GM12878 (cell line): ENCODE measurements around the gene ALX4. TPM values are rescaled to one million over a fixed set of nuclear protein-coding genes. Genes with fewer than 3 reads are reported as not detected.

Experiments
- ATAC-seq: fragments of 200-7000 bp; cut with Tn5 transposase; 3 replicates; pipeline ENCODE4 v1.9.1; 2020; ENCODE audit warnings: mild to moderate bottlenecking, moderate library complexity
- BruUV-seq: library from RNA; stranded (reverse); fragments of 400-500 nt; replicated peaks from 2 replicates; lab custom pipeline; 2021; lab: Mats Ljungman, UMichigan
- CTCF ChIA-PET: fragments of 300-600 bp; sonication (Branson Sonifier 250); formaldehyde crosslinking; extraction: SDS; loops from one replicate; lab custom pipeline; 2021; ENCODE audit warnings: inconsistent platforms; lab: Yijun Ruan, JAX
- POLR2A ChIA-PET: fragments of 350-600 bp; formaldehyde crosslinking; extraction: SDS; loops from one replicate; lab custom pipeline; 2021; ENCODE audit warnings: inconsistent platforms; lab: Charles Lee
- RAD21 ChIA-PET: fragments of 300-600 bp; sonication (Branson Sonifier 250); formaldehyde crosslinking; loops from one replicate; lab custom pipeline; 2023; ENCODE audit warnings: antibody characterized with exemption; ENCODE audit not compliant: unreplicated experiment; lab: Charles Lee
- SMC1A ChIA-PET: fragments of 300-600 bp; sonication (Branson Sonifier 250); formaldehyde crosslinking; loops from one replicate; lab custom pipeline; 2023; ENCODE audit not compliant: unreplicated experiment, uncharacterized antibody; lab: Charles Lee
- DNase-seq: peaks from one replicate; pipeline ENCODE4 v3.0.0-alpha.2; 2011; ENCODE audit warnings: low read depth, low spot score
- FAIRE-seq: peaks from 3 replicates; lab custom pipeline; 2011; peaks lifted over from hg19 to GRCh38; lab: Jason Lieb, UNC
- H2AFZ ChIP-seq: 2 replicates; pipeline ENCODE4 v1.6.0; 2011; ENCODE audit warnings: low read depth, low read length, control low read depth; ENCODE audit not compliant: control insufficient read depth
- H3K27ac ChIP-seq: 2 replicates; pipeline ENCODE4 v1.5.1; 2011; ENCODE audit warnings: control low read depth; ENCODE audit not compliant: control insufficient read depth, insufficient read depth
- H3K27me3 ChIP-seq, 2 experiments: replicated peaks in 1 of 2; 2 replicates each; pipeline versions ENCODE4 v1.6.0 to v1.6.1; 2011; ENCODE audit warnings: low read length in 1 of 2; ENCODE audit not compliant: control insufficient read depth in 2 of 2, insufficient read depth in 2 of 2
- H3K36me3 ChIP-seq, 2 experiments: 2 replicates each; pipeline ENCODE4 v1.5.1; 2011; ENCODE audit warnings: low read length in 1 of 2; ENCODE audit not compliant: control insufficient read depth in 2 of 2, insufficient read depth in 2 of 2
- H3K4me1 ChIP-seq: 2 replicates; pipeline ENCODE4 v1.6.1; 2011; ENCODE audit warnings: mild to moderate bottlenecking, low read length, moderate library complexity, mixed read lengths; ENCODE audit not compliant: control insufficient read depth, insufficient read depth
- H3K4me2 ChIP-seq: 2 replicates; pipeline ENCODE4 v1.6.0; 2011; ENCODE audit warnings: control low read depth; ENCODE audit not compliant: control insufficient read depth, insufficient read depth
- H3K4me3 ChIP-seq: fragments of 200-600 bp; sonication (generic); 2 replicates; pipeline ENCODE4 v1.5.1; 2016
- H3K79me2 ChIP-seq: 2 replicates; pipeline ENCODE4 v1.6.0; 2011; ENCODE audit warnings: low read length; ENCODE audit not compliant: control insufficient read depth, insufficient read depth
- H3K9ac ChIP-seq: 2 replicates; pipeline ENCODE4 v1.8.0; 2011; ENCODE audit warnings: low read length, control low read depth, mixed read lengths; ENCODE audit not compliant: control insufficient read depth, insufficient read depth
- H3K9me3 ChIP-seq: replicated peaks from 3 replicates; pipeline ENCODE4 v1.5.1; 2011; ENCODE audit warnings: mild to moderate bottlenecking, low read length; ENCODE audit not compliant: control insufficient read depth, insufficient read depth
- H4K20me1 ChIP-seq: 2 replicates; pipeline ENCODE4 v1.6.0; 2011; ENCODE audit not compliant: control insufficient read depth, insufficient read depth
- BCL11A ChIP-seq: IDR thresholded peaks from 2 replicates; pipeline ENCODE4 v1.6.1; 2011; ENCODE audit warnings: low read depth, low read length
- BCL3 ChIP-seq: IDR thresholded peaks from 2 replicates; pipeline ENCODE4 v1.6.1; 2011; ENCODE audit warnings: borderline replicate concordance, low read depth, mild to moderate bottlenecking, moderate library complexity, low read length; ENCODE audit not compliant: insufficient read depth, poor library complexity, severe bottlenecking
- BCLAF1 ChIP-seq: fragments of 450-650 bp; IDR thresholded peaks from 2 replicates; pipeline ENCODE4 v1.6.1; 2017; ENCODE audit warnings: antibody characterized with exemption, mild to moderate bottlenecking, moderate library complexity
- BMI1 ChIP-seq: fragments of 450-650 bp; IDR thresholded peaks from 2 replicates; pipeline ENCODE4 v1.6.1; 2016; ENCODE audit warnings: mild to moderate bottlenecking, moderate library complexity, borderline replicate concordance
- FOXM1 ChIP-seq: IDR thresholded peaks from 2 replicates; pipeline ENCODE4 v1.6.1; 2012; ENCODE audit warnings: low read depth, mild to moderate bottlenecking, inconsistent platforms, low read length, moderate library complexity
- GATAD2B ChIP-seq: fragments of 450-650 bp; conservative IDR thresholded peaks from 2 replicates; pipeline ENCODE4 v1.6.1; 2017; ENCODE audit warnings: low read depth, mild to moderate bottlenecking, moderate library complexity
- PRDM15 ChIP-seq: fragments of 450-650 bp; formaldehyde crosslinking; IDR thresholded peaks from 2 replicates; pipeline ENCODE4 v1.4.0; 2020; ENCODE audit warnings: mild to moderate bottlenecking, moderate library complexity
- RAD21 ChIP-seq: IDR thresholded peaks from 2 replicates; pipeline ENCODE4 v1.6.1; 2011; ENCODE audit warnings: mild to moderate bottlenecking, low read depth, low read length, moderate library complexity; ENCODE audit not compliant: insufficient read depth
- RBBP5 ChIP-seq: fragments of 200-600 bp; sonication (generic); conservative IDR thresholded peaks from 2 replicates; pipeline ENCODE4 v1.6.1; 2016
- TCF3 ChIP-seq: IDR thresholded peaks from 2 replicates; pipeline ENCODE4 v1.6.1; 2012; ENCODE audit warnings: low read depth, mild to moderate bottlenecking, low read length, borderline replicate concordance; ENCODE audit not compliant: insufficient read depth
- ZZZ3 ChIP-seq: IDR thresholded peaks from 2 replicates; pipeline ENCODE4 v1.6.1; 2011; ENCODE audit warnings: low read depth; ENCODE audit not compliant: control insufficient read depth, insufficient read length
- WGBS: methylation state at CpG from one replicate; pipeline ENCODE4 v1.1.6; 2016; ENCODE audit warnings: low lambda C conversion rate; ENCODE audit not compliant: insufficient replicate concordance, insufficient coverage; ENCODE audit errors: missing lambda C conversion rate; 5-methylcytosine and 5-hydroxymethylcytosine counted together
- in situ Hi-C: fragments of 300-500 bp; cut with MboI; formaldehyde crosslinking; loops from 9 replicates; pipeline ENCODE4 v1.14.3; 2018; ENCODE audit warnings: mixed read lengths
- intact Hi-C: fragments of 100-400 bp; cut with micrococcal nuclease; formaldehyde crosslinking; loops from one replicate; pipeline ENCODE4 v1.14.2; 2022; ENCODE audit not compliant: unreplicated experiment
- polyA plus RNA-seq, 11 experiments: library from polyadenylated mRNA; depleted of rRNA in 4 of 11; unstranded in 6 of 11; stranded (reverse) in 5 of 11; fragments of >200 nt; fragmentation: Nextera tagmentation in 4 of 11; fragmentation: Illumina TruSeq in 1 of 11; extraction: Ambion mirVana in 4 of 11; extraction: Trizol in 1 of 11; gene quantifications; 1 replicate in 1 of 11; 2 replicates in 10 of 11; pipeline versions ENCODE4 v1.2.1 to v1.2.3, GENCODE V29; 2011 to 2016; ENCODE audit warnings: inconsistent platforms in 2 of 11, missing spikeins in 2 of 11, low read depth in 1 of 11
- total RNA-seq, 4 experiments: library from RNA; depleted of rRNA in 3 of 4; stranded (reverse); fragments of >200 nt in 3 of 4; fragmentation: Illumina TruSeq in 1 of 4; extraction: Trizol in 1 of 4; gene quantifications; 2 replicates each; pipeline versions ENCODE4 v1.2.1 to v1.2.3, GENCODE V29; 2013 to 2021
- TF ChIP-seq, protein P1 (sequence below): fragments of 450-650 bp; IDR thresholded peaks from 2 replicates; pipeline ENCODE4 v1.6.1; 2016; ENCODE audit warnings: mild to moderate bottlenecking, moderate library complexity, borderline replicate concordance

The ALX4 gene
- total and polyA plus RNA-seq, 10 of the 15 experiments (the other 5 are each of a cell fraction or from before 2014, with no cell fraction given), result not detected

DNA sequence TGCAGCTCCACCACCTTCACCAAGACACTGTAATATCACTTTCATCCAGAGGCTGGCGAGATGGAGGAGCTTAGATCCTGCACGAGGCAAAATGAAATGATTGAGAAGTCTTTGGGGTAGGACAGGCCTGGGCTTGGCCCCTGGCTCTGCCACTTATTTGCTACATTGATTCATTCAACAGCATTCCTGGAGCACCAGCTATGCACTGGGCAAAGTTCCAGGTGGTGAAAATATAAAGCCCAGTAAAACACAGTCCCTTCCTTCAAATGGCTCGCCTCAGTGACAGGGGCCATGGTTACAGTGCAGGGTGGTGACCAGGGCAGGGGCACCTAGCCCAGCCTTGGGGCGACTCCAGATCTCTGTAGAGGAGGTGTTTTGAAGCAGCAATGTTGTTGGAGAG, 19.7 kb downstream of the ALX4 start:
- no peak for DNase-seq
- ChIA-PET SMC1A (no interaction called here), POLR2A (no interaction called here), RAD21 (no interaction called here), CTCF (interaction anchor here (1.6 kb wide), 1 partner anchor 157 kb away, joined by 6 read pairs; no protein-coding TSS in a partner anchor)
- no peaks in the 10 kb centered on the region for H3K9me3 ChIP-seq
- no peak overlapping the region for H3K27ac ChIP-seq
- intact Hi-C loops, result no loop called here
- H3K9ac ChIP-seq, result no peak overlapping the region
- no peaks in the 10 kb centered on the region for H4K20me1 ChIP-seq
- FAIRE-seq, result no peak
- in situ Hi-C loops, result no loop called here
- H3K4me2 ChIP-seq, result no peak overlapping the region
- ATAC-seq, result no peak
- 19% methylated on average over 4 of the region's 4 CpGs for WGBS
- no peaks in the 10 kb centered on the region for H3K79me2 ChIP-seq
- no peaks in the 10 kb centered on the region for H3K4me1 ChIP-seq
- no peak overlapping the region for H2AFZ ChIP-seq
- no TSS peak for BruUV-seq
- no peaks in the 10 kb centered on the region for H3K27me3 ChIP-seq
- no peak overlapping the region for H3K4me3 ChIP-seq
- no peaks in the 10 kb centered on the region for H3K36me3 ChIP-seq
- no peak for TF ChIP-seq ZZZ3
- no peak for TF ChIP-seq TCF3
- TF ChIP-seq BMI1, result no peak
- TF ChIP-seq GATAD2B, result no peak
- no peak for TF ChIP-seq BCL11A
- no peak for TF ChIP-seq PRDM15 (CRISPR knock-in tag)
- no peak for TF ChIP-seq FOXM1
- no peak for TF ChIP-seq RBBP5
- TF ChIP-seq BCL3, result no peak
- TF ChIP-seq BCLAF1, result no peak
- TF ChIP-seq RAD21, result no peak
- TF ChIP-seq, protein P1, sequence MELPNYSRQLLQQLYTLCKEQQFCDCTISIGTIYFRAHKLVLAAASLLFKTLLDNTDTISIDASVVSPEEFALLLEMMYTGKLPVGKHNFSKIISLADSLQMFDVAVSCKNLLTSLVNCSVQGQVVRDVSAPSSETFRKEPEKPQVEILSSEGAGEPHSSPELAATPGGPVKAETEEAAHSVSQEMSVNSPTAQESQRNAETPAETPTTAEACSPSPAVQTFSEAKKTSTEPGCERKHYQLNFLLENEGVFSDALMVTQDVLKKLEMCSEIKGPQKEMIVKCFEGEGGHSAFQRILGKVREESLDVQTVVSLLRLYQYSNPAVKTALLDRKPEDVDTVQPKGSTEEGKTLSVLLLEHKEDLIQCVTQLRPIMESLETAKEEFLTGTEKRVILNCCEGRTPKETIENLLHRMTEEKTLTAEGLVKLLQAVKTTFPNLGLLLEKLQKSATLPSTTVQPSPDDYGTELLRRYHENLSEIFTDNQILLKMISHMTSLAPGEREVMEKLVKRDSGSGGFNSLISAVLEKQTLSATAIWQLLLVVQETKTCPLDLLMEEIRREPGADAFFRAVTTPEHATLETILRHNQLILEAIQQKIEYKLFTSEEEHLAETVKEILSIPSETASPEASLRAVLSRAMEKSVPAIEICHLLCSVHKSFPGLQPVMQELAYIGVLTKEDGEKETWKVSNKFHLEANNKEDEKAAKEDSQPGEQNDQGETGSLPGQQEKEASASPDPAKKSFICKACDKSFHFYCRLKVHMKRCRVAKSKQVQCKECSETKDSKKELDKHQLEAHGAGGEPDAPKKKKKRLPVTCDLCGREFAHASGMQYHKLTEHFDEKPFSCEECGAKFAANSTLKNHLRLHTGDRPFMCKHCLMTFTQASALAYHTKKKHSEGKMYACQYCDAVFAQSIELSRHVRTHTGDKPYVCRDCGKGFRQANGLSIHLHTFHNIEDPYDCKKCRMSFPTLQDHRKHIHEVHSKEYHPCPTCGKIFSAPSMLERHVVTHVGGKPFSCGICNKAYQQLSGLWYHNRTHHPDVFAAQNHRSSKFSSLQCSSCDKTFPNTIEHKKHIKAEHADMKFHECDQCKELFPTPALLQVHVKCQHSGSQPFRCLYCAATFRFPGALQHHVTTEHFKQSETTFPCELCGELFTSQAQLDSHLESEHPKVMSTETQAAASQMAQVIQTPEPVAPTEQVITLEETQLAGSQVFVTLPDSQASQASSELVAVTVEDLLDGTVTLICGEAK, result no peak
